ENCODE data around the gene PAK6. TPM values are rescaled to one million over a fixed set of nuclear protein-coding genes. Genes with fewer than 3 reads are reported as not detected.

PAK6 gene
- total RNA-seq, 1 donor from 2014 or later, result not detected

DNA sequence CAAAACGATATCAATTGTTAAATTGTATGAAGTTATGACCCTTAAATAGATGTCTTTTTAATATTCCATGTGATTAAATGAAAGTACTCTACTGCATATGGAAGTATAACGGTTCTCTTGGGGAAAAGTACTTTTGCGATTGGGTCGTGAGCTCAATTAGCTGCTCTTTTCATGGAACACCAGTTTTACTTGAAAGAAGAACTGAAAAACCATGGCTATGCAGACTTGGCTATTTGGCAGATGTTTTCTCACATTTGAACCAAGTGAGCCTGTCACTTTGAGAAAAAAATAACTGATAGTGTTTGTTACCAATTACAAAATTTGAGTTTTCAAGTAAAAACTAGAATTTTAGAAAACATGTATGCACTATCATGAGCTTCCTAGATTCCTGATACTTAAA is 78.7 kb downstream of the PAK6 start:
- Mint-ChIP-seq H3K27ac (ENCODE audit: unreplicated experiment) (no peak overlapping the region), H3K4me1 (ENCODE audit: unreplicated experiment) (peaks cover 27% of the 10 kb centered on the region), H3K4me3 (ENCODE audit: unreplicated experiment) (no peak overlapping the region), H3K9me3 (ENCODE audit: unreplicated experiment) (no peaks in the 10 kb centered on the region), H3K36me3 (ENCODE audit: unreplicated experiment) (no peaks in the 10 kb centered on the region), H3K27me3 (ENCODE audit: unreplicated experiment) (peaks cover under 1% of the 10 kb centered on the region)
- no peak for DNase-seq (ENCODE audit: extremely low spot score, unreplicated experiment)
- TF ChIP-seq, protein P1, sequence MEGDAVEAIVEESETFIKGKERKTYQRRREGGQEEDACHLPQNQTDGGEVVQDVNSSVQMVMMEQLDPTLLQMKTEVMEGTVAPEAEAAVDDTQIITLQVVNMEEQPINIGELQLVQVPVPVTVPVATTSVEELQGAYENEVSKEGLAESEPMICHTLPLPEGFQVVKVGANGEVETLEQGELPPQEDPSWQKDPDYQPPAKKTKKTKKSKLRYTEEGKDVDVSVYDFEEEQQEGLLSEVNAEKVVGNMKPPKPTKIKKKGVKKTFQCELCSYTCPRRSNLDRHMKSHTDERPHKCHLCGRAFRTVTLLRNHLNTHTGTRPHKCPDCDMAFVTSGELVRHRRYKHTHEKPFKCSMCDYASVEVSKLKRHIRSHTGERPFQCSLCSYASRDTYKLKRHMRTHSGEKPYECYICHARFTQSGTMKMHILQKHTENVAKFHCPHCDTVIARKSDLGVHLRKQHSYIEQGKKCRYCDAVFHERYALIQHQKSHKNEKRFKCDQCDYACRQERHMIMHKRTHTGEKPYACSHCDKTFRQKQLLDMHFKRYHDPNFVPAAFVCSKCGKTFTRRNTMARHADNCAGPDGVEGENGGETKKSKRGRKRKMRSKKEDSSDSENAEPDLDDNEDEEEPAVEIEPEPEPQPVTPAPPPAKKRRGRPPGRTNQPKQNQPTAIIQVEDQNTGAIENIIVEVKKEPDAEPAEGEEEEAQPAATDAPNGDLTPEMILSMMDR (IDR thresholded peaks at IDR 0.05), result no peak

DNA sequence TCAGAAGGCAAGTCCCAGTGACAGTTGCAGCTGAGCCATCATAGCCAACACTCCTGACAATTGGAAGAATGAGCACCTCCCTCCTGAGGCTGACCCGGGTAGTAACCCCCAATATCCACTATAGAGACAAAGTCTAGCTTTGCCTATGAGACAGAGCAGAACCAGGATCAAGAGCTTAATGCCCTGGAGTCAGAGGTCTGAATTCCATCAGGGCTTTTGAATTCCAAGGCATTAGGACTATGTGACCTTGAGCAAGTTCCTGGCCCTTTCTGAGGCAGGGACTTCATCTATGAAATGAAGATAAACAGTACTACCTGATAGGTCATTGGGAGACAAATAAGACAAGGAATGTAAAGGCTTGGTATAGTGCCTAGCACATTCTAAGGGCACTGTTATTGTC is 81.5 kb downstream of the PAK6 start:
- Mint-ChIP-seq H3K27ac (ENCODE audit: unreplicated experiment) (no peak overlapping the region), H3K27me3 (ENCODE audit: unreplicated experiment) (no peaks in the 10 kb centered on the region), H3K36me3 (ENCODE audit: unreplicated experiment) (peaks cover 4% of the 10 kb centered on the region), H3K9me3 (ENCODE audit: unreplicated experiment) (no peaks in the 10 kb centered on the region), H3K4me1 (ENCODE audit: unreplicated experiment) (peaks cover 27% of the 10 kb centered on the region), H3K4me3 (ENCODE audit: unreplicated experiment) (no peak overlapping the region)
- no peak for DNase-seq (ENCODE audit: extremely low spot score, unreplicated experiment)
- TF ChIP-seq, protein P1 (IDR thresholded peaks at IDR 0.05), result no peak

DNA sequence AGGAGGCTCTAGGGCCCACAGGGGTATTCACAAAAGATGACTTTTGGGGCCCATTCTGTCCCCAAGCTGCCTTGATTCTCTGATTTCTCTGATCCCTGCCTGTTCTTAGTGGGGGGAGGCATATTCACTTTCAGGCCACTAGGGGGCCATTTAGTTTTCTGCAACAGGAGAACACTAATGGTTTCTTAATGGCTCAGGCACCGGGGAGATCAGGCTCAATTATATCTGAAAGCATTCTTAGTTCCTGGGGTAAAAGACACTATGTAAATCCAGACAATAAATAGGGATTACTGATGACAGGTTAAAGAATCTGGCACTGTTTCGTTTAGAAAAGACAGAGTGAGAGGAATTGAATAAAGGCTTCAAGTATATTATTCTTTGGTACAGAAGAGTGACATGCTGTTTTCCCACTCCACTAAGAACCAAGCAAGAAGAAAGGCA is 82.1 kb downstream of the PAK6 start:
- Mint-ChIP-seq H3K36me3 (ENCODE audit: unreplicated experiment) (peaks cover 7% of the 10 kb centered on the region), H3K27me3 (ENCODE audit: unreplicated experiment) (no peaks in the 10 kb centered on the region), H3K9me3 (ENCODE audit: unreplicated experiment) (no peaks in the 10 kb centered on the region), H3K4me3 (ENCODE audit: unreplicated experiment) (peak overlapping the region; percentile 36), H3K4me1 (ENCODE audit: unreplicated experiment) (peaks cover 33% of the 10 kb centered on the region), H3K27ac (ENCODE audit: unreplicated experiment) (peak overlapping the region; percentile 65)
- no peak for DNase-seq (ENCODE audit: extremely low spot score, unreplicated experiment)
- TF ChIP-seq, protein P1 (IDR thresholded peaks at IDR 0.05), result peak; percentile 91

DNA sequence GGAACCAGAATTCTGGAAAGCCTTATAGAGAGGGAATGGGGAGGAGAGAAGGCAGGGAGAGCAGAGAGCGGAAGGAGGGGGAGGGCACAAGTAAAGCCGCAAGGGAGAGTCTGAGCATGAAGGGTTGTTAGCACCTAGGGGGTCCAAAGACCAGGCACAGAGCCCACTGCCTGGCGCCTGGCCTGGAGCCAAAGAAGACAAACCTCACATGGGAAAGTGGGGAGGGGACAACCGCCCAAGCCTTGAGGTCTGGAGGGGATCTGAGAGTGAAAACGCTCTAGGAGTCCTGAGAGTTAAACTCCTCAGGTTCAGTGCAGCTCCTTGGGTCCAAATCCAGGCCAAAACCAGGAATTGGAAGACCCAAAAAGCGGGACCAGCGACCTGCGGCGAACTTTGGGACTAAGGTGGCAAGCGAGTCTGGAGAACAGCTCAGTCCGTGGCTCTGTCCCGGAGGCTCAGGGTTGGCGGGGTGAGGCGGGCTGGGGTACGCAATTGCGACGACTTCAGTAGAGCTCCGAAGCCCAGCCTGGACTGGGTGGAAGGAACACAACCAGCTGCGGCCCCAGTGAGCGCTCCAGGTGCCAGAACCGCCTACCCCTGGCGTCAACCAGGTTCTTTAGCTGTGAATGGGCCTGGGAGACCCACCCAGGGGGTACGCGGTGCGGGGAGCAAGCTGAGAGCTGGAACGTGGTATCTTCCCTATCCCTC is 83.8 kb downstream of the PAK6 start:
- TF ChIP-seq, protein P1 (IDR thresholded peaks at IDR 0.05), result no peak
- Mint-ChIP-seq H3K36me3 (ENCODE audit: unreplicated experiment) (peaks cover 8% of the 10 kb centered on the region), H3K27me3 (ENCODE audit: unreplicated experiment) (no peaks in the 10 kb centered on the region), H3K4me3 (ENCODE audit: unreplicated experiment) (peak overlapping the region; percentile 76), H3K4me1 (ENCODE audit: unreplicated experiment) (peaks cover 50% of the 10 kb centered on the region), H3K27ac (ENCODE audit: unreplicated experiment) (peak overlapping the region; percentile 91), H3K9me3 (ENCODE audit: unreplicated experiment) (no peaks in the 10 kb centered on the region)
- DNase-seq (ENCODE audit: extremely low spot score, unreplicated experiment), result no peak

DNA sequence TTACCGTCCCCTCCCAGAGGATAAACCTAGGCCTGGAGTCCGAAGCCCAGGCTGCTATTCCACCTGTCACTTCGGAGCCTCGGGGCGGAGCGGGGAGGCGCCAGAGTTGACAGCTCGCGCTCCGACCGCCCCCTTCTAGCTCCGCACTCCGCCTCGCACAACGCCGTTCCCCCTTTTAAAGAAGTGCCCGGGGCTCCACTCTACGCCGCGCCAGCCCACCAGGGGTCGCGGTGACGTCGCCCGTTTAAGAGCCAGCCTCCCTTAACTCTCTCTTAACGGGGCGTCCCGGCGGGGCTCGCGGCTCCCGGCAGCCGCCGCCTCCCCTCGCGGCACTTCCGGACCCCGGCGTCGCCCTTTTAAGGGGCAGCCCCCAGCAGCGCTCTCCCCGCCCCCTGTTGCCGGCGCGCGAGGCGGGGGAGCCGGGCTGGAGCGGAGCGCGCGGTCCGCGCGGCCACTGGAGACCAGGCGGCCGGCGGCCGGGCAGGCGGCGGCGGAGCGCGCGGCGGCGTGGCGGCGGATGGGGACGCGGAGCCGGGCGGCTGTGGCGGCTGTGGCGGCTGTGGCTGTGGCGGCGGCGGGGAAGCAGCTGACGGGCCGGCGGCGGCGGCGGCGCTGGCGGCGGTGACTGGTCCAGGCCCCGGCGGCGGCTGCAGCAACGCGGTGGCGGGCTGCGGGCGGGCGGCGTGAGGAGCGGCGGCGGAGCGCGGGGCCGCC is 84.5 kb downstream of the PAK6 start, which contains the start of gene INAFM2:
Gene INAFM2 (plus strand): TSS at position 454 of the 714 bp plus-strand sequence. CDS start 364 bp downstream, outside the sequence.
- TF ChIP-seq, protein P1 (IDR thresholded peaks at IDR 0.05), result peak; percentile 66

More for the DNA sequence above, 84.5 kb downstream of the PAK6 start, which contains the start of gene INAFM2:
- Mint-ChIP-seq H3K9me3 (ENCODE audit: unreplicated experiment) (no peaks in the 10 kb centered on the region), H3K27ac (ENCODE audit: unreplicated experiment) (peak within 1 kb of the TSS; percentile 91), H3K4me3 (ENCODE audit: unreplicated experiment) (peak within 1 kb of the TSS; percentile 82), H3K36me3 (ENCODE audit: unreplicated experiment) (peaks cover 8% of the 10 kb centered on the region), H3K4me1 (ENCODE audit: unreplicated experiment) (peaks cover 57% of the 10 kb centered on the region), H3K27me3 (ENCODE audit: unreplicated experiment) (no peaks in the 10 kb centered on the region)
- DNase-seq (ENCODE audit: extremely low spot score, unreplicated experiment), result peak; percentile 97
